ENCODE data around the gene TBX10. TPM values are rescaled to one million over a fixed set of nuclear protein-coding genes. Genes with fewer than 3 reads are reported as not detected.

The TBX10 gene
- total RNA-seq, 4 donors from 2014 or later: not detected

DNA sequence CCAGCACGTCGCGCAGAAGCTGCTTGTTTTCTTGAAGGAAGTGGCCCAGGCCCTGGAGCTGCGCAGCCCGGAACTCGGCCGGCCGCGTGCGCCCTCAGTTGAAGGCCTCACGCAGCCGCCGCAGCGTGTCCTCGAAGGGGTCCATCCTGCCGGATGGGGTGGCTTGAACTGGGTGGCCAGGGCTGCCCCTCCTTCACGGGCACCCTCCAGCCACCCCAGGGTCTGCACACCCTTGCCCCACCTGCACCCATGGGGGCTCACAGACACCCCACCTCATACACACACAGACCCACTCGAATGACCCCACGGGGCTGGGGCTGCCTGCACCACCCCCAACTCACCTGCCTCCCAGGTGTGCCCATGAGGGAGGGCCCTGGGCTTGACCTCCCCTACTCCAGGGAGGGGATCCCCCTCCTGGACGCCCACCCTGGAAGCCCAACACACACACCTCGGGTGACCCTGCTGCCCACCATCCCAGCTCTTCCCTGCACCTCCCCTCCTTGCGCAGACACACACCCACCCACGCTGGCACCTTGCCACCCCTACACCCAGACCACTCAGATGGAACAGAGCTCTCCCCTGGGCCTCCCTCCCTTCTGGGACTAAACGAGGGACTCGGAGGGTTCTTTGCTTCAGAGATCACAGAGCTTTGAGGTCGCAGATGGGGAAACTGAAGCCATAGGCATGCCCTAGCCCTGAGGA is 28.1 kb upstream of the TBX10 start:
- H3K36me3 ChIP-seq: no peaks in the 10 kb centered on the region
- intact Hi-C loops (cut with DNase I; ENCODE audit: low total_unique reads) (no loop called here), in situ Hi-C loops (cut with MboI; ENCODE audit: low sequenced_read_pairs in 4 of 4) (no loop called here)
- H3K9me3 ChIP-seq: no peaks in the 10 kb centered on the region
- no peak for DNase-seq
- no peaks in the 10 kb centered on the region for H3K4me1 ChIP-seq
- ATAC-seq: no peak
- TF ChIP-seq, protein P1, sequence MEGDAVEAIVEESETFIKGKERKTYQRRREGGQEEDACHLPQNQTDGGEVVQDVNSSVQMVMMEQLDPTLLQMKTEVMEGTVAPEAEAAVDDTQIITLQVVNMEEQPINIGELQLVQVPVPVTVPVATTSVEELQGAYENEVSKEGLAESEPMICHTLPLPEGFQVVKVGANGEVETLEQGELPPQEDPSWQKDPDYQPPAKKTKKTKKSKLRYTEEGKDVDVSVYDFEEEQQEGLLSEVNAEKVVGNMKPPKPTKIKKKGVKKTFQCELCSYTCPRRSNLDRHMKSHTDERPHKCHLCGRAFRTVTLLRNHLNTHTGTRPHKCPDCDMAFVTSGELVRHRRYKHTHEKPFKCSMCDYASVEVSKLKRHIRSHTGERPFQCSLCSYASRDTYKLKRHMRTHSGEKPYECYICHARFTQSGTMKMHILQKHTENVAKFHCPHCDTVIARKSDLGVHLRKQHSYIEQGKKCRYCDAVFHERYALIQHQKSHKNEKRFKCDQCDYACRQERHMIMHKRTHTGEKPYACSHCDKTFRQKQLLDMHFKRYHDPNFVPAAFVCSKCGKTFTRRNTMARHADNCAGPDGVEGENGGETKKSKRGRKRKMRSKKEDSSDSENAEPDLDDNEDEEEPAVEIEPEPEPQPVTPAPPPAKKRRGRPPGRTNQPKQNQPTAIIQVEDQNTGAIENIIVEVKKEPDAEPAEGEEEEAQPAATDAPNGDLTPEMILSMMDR (IDR thresholded peaks at IDR 0.05 in 4 of 5, conservative IDR thresholded peaks at IDR 0.05 in 1 of 5): no peak
- no peak overlapping the region for H3K27ac ChIP-seq
- H3K27me3 ChIP-seq: peaks cover 0 to 2% (median 0%) of the 10 kb centered on the region in 3 donors
- H3K4me3 ChIP-seq: no peak overlapping the region

DNA sequence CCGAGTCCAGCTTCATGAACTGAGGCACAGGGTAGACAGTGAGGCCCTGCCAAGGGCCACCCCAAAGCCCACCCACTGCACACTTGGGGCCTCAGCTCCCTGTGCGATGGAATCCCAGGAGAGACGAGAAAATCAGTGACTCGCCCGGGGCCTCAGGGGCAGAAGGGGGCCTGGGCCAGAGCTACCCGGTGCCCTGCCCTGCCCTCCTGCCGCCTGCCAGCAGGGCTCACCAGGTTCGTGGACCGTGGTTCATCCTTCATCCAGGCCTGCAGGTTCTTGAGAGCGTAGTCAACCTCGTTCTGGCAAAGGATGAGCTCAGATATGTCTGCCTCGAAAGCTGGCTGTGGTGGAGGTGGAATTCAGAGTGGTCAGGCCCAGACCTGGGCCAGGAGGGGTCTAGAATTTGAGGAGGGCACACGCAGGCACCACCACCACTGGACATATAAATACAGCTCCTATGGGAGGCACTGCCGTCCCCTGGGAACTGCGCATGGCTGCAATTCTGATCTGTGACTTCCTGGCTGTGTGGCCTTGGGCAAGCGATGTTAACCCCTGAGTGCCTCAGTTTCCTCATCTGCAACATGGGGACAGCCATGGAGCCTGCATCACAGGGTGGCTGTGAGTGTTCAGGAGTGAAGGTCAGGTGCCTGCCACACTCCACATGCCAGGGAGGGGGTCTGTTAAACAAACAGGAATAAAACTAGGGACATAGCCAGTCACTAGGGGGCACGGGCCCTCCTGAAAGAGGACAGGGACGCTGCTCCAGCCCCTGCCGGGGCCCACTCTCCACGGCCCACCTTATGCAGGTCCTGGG is 27.3 kb upstream of the TBX10 start:
- H3K4me3 ChIP-seq: no peak overlapping the region
- intact Hi-C loops (cut with DNase I; ENCODE audit: low total_unique reads): no loop called here
- in situ Hi-C loops (cut with MboI; ENCODE audit: low sequenced_read_pairs in 4 of 4): no loop called here
- H3K27ac ChIP-seq: no peak overlapping the region
- H3K4me1 ChIP-seq: no peaks in the 10 kb centered on the region
- no peaks in the 10 kb centered on the region for H3K36me3 ChIP-seq
- no peak for DNase-seq
- no peaks in the 10 kb centered on the region for H3K9me3 ChIP-seq
- ATAC-seq: no peak
- no peak for TF ChIP-seq POLR2A (IDR thresholded peaks at IDR 0.05)
- TF ChIP-seq, protein P1 (IDR thresholded peaks at IDR 0.05 in 4 of 5, conservative IDR thresholded peaks at IDR 0.05 in 1 of 5): no peak
- H3K27me3 ChIP-seq: peaks cover 0 to 2% (median 0%) of the 10 kb centered on the region in 3 donors

DNA sequence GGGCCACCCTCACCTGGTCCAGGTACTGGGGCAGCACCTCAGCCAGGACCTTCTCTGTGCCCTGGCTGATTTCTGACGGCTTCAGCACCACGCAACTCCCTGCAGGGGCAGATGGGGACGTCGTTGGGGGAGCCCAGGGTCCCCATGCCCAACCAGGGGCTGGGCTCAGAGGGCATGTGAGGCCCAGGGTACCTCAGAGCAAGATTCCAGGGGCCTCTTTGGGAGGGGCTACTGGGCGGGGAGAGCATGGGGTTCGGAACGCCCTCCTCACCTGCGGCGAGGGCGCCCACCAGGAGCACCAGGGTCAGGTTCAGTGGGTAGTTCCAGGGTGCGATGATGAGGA is 26.7 kb upstream of the TBX10 start:
- Histone ChIP-seq H3K27ac (no peak overlapping the region), H3K4me1 (no peaks in the 10 kb centered on the region), H3K4me3 (no peak overlapping the region), H3K36me3 (no peaks in the 10 kb centered on the region), H3K27me3 (peaks cover 0 to 2% (median 0%) of the 10 kb centered on the region in 3 donors), H3K9me3 (no peaks in the 10 kb centered on the region)
- intact Hi-C loops (cut with DNase I; ENCODE audit: low total_unique reads): no loop called here
- TF ChIP-seq, protein P1 (IDR thresholded peaks at IDR 0.05 in 4 of 5, conservative IDR thresholded peaks at IDR 0.05 in 1 of 5): no peak
- no peak for TF ChIP-seq POLR2A (IDR thresholded peaks at IDR 0.05)
- DNase-seq (no peak), ATAC-seq (no peak)
- in situ Hi-C loops (cut with MboI; ENCODE audit: low sequenced_read_pairs in 4 of 4): no loop called here

DNA sequence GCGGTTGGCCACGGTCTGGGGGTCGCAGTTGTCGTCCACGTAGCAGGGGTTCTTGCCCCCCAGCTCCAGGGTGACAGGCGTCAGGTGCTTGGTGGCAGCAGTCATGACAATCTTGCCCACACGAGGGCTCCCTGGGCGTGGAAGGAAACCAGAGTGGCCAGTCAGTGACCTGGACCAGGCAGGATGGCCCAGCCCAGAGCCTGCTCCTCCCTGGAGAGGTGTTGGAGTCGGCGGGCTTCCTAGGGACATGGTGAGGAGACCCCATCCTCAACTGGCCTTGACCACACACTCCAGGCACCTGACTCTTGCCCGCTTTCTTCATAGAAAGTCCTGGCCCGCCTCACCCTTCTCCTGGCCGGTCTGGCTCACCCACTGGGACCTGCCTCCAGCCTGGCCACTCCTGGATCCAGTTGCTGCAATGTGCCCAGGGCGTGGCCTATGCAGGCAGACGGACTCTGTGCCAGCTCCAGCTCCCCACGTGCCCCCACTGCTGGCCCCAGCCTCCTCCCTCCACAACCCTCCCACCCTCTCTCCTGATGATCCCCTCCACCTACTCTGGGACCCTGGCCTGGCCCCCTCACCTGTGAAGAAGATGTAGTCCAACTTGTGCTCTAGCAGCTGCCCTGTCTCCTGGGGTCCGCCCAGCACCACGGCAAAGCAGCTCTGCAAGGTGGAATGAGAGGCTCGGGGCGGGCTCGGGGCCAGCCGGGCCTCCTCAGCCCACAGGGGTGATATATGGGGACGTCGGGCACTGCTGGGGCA is 26.2 kb upstream of the TBX10 start:
- DNase-seq (no peak), ATAC-seq (no peak)
- Histone ChIP-seq H3K27ac (no peak overlapping the region), H3K9me3 (no peaks in the 10 kb centered on the region), H3K27me3 (peaks cover 0 to 2% (median 0%) of the 10 kb centered on the region in 3 donors), H3K4me1 (no peaks in the 10 kb centered on the region), H3K4me3 (no peak overlapping the region), H3K36me3 (no peaks in the 10 kb centered on the region)
- TF ChIP-seq, protein P1 (IDR thresholded peaks at IDR 0.05 in 4 of 5, conservative IDR thresholded peaks at IDR 0.05 in 1 of 5): no peak
- no peak for TF ChIP-seq POLR2A (IDR thresholded peaks at IDR 0.05)
- in situ Hi-C loops (cut with MboI; ENCODE audit: low sequenced_read_pairs in 4 of 4): no loop called here
- intact Hi-C loops (cut with DNase I; ENCODE audit: low total_unique reads): no loop called here

Data from gastrocnemius medialis (tissue), 4 donors.